Stimulated activated CD4-positive, alpha-beta T cell treated with anti-CD3 and anti-CD28 coated beads, Interleukin-2, amount 100 ng/mL, for 48 hours (primary cell): ENCODE results near the gene CDK14.
"Not testable (repeated sequence)": the region's sequence is repeated elsewhere in the genome, so short reads cannot be mapped to it uniquely, and the experiment has no call there.

Source experiments
- DNase-seq, 2 donors: peaks; one replicate each; pipeline ENCODE4 v3.0.0-alpha.2; 2020

Gene CDK14

DNA sequence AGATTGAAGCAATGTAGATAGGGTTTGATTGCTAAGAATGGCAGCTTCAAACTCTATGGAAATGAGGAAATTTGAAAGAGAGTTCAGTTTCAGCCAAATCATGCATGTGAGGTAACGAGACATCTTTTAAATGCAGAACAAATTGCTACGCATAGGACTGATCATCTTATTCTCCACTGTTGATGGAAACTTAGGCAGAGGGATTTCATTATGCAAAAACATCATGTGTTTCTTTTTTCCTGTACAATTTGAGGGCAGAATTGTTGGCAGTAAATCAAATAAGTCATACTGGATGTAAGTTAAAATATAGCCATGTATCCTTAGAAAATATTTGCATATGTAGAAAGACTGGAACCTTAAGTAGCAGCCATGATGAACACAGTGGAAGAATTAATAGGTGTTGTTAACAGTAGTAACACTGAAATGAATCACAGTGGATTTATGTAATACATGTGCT, 327.4 kb downstream of the CDK14 start:
- DNase-seq: no peak

DNA sequence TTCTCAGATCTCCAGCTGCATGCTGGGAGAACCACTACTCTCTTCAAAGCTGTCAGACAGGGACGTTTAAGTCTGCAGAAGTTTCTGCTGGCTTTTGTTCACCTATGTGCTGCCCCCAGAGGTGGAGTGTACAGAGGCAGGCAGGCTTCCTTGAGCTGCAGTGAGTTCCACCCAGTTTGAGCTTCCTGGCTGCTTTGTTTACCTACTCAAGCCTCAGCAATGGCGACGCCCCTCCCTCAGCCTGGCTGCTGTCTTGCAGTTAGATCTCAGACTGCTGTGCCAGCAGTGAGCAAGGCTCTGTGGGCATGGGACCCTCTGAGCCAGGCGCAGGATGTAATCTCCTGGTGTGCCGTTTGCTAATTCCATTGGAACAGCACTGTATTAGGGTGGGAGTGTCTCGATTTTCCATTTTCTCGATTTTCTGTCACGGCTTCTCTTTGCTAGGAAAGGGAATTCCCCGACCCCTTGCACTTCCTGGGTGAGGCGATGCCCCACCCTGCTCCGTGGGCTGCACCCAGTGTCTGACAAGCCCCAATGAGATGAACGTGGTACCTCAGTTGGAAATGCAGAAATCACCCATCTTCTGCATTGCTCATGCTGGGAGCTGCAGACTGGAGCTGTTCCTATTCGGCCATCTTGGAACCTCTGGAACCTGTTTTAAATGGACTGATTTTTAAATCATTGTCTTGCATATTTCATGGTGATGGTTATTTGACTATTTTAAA, 332.7 kb downstream of the CDK14 start:
- DNase-seq: not testable (repeated sequence)

- no peak for DNase-seq
Measured at GRCh38 chr7:90931986-90932916, 336.1 kb downstream of the CDK14 start.

- DNase-seq: no peak
Measured at GRCh38 chr7:90933041-90933440, 336.9 kb downstream of the CDK14 start.

DNA sequence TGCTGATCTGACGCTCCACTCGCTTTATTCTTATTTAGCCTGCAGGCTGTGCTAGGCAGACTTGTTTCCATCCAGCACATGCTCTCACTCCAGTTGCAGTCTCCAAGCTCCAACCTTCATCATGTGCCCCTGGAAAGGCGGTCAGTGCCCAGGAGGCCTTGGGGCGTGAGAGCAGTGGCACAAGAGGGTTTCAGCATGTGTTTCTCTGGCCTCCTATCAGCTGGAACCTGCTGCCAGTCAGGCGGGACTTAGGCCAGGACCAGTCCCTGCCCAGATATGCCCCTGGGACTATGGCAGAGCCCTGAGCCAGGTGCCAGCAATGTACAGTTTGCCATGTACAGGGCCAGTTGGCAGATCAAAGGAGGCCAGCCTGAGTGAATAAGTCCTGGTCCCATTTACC, 337.9 kb downstream of the CDK14 start:
- DNase-seq: no peak

GRCh38 chr7:90938371-90938770, 342.2 kb downstream of the CDK14 start:
- DNase-seq: no peak

DNA sequence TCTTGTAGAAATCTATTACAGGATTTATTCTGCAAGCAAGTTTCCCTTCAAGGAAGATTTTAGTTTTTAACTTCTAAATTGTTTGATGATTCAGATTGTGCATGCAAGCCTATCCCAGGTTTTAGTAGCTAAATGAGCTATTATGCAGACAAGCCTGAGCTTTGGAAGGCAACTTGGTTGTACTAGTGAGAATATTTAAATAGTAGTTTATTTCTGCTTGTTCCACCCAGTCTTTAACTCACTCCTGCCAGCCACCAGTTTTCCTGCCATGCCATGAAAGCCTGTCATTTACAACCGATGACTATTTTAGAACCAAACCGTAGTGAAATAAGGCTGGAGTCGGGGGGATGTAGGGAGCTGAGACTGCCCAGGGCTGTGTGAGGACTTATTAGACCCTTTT, 343.5 kb downstream of the CDK14 start:
- DNase-seq: no peak

DNA sequence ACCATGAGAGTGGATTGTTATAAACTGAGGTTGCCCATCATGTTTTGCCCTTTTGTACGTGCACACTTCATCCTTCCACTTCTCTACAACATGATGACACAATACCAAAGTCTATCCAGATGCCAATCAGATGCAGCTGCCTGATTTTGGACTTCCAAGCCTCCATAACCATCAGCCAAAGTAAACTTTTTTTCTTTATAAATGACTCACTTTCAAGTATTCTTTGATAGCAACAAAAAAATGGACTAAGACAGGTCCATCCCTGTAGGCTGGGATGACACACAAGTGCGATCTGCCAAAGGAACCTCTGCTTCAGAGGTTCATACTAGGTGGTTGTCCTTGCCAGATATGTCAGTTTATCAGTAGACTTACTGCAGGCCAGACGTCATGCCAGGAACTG, 347.9 kb downstream of the CDK14 start:
- DNase-seq: no peak

DNA sequence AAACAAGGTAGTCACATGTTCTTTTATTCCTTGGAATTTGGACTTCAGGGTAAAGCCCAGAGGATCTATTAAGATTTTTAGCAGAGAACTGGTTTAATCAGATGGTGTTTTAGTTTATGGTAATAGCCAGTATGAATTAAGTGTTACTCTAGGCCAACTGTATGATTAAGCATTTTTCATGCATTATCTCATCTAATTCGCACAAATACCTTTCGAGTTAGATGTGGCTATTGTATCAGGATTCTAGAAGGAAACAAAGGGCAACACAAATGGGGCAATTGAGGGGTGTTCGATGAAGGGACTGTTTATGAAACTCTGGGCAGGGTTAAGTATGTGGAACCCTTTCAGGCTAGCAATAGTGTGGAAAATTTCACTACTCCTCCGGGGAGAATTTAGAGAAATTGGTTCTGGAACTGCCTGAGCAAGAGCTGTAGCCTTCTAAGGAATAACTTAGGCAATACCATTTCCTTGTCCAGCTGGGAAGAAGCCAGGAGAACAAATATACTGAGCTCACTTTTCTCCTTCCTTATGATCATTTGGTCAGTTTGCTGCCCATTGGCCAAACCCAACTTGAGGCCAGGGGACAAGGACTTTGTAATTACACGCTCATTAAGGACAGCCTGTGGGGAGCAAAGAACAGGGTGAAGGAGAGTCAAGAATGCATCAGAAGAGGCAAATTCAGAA, 349.1 kb downstream of the CDK14 start:
- no peak for DNase-seq

- no peak for DNase-seq
Measured at GRCh38 chr7:90946730-90947501, 350.8 kb downstream of the CDK14 start.

GRCh38 chr7:90948085-90948484, 352.0 kb downstream of the CDK14 start:
- no peak for DNase-seq

DNA sequence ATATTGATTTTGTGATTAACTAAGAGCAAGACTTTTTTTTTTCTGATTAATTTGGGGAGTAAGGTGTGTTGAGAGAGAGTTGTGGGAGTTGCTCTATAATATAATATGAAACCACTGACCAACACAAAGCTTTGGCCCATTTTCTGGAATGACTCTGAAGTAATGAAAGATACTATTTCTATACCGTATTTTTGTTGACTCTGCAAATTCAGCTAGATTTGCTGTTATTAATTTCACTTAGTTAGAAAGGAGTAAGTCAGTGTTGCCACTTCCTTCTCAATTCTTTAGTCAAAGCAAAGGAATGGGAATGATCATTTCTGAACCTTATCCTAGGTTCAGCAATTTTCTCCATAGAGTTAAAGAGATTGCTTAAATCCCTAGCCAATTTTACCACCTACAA, 355.1 kb downstream of the CDK14 start:
- no peak for DNase-seq

DNA sequence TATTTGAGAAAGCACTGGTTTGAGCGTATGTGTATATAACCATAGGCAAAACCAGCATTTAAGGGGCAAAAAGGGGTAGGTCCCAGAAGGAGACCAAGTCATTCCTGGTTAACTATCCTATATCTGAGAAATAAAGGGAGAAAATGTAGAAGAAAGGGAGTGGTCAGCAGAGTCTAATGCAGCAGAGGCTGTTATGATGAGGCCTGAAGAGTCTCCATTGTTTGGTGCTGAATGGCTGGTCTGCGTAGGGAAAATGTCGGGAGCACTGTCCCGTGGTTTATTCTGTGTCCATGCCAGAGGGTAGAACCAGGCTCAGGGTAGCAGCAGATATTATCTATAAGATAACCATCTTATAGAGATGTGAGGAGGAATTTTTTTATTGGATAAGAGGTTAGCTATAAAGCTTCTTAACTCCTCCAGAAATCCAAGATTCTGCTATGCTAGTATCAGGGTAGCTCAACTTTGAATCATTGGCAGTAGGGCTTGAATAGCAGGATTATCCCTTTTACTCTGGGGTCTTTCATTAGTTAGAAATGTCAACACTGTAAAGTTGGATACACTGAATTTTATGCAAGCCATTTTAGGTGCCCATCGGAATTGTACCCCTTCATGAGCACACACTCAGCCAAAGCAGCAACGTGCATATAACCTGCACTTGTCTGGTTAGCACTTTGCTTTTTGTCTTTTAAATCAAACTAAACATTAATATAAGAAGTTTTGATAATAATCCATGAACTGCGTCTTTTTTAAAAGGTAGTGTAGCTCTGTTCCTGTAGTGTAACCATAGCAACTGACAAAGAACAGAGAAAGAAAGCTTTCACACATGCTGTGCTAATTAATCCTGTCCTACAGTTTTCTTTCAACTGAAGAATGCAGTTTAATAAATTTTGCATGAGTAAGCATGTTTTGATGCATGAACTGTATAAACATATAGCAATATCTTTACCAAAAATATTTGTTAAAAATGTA, 356.1 kb downstream of the CDK14 start:
- no peak for DNase-seq

DNA sequence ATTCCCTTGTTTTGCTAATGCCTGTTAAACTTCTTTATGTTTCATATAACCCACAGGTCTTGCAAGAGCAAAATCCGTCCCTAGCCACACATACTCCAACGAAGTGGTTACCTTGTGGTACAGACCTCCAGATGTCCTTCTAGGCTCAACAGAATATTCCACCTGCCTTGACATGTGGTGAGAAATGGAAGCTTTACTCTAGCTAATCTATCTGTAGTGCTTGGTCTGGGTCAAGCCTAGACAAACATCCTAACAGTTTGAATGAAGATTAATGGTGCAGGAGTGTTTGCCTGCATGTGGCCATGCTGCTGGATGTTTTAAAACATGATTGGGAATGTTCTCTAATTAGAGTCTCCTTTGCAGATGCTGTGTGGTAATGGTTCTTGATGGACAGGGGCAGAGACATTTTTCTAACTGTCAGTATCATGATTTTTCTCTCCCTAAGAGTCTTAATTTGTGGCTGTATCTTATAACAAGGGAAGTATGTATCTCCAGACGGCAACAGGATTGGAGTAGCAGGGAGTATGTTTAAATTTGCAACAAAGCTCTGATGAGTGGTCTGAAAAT, 359.6 kb downstream of the CDK14 start:
- DNase-seq: no peak

DNA sequence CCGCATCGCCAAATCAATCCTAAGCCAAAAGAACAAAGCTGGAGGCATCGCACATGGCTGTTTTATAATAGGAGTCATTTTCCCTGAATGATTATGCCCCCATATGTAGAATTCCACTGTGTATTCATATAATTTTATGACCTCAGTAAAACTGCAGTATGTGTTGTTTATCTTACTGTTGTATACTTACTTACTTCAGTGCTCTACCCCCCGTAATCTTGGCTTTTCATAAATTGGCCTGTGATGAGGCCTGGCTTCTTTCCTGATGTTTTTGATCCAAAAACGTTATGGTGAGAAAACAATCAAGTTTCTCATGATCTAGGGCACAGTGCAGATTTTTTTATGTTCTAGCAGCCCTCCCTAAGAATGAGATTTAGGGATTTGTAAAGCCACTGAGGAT, 361.8 kb downstream of the CDK14 start:
- DNase-seq: no peak

DNA sequence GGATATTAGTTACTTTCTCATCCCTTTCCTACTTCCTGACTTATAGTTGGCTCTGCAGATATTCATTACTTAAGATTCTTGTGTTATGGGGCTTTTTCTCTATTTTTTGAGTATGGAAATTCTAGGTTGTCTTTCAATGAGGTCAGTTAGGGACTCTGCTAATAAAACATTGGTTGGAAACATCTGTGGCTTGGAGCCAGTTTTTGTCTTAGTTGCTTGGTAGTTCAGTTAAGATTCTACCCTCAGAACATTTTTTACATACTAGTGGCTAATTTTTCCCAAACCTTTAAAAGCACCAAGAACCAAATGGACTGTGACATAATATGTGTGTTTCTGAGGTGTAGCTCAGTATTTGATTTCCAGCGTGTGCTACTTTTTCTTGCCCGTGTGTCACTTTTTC, 362.5 kb downstream of the CDK14 start:
- DNase-seq: no peak

DNA sequence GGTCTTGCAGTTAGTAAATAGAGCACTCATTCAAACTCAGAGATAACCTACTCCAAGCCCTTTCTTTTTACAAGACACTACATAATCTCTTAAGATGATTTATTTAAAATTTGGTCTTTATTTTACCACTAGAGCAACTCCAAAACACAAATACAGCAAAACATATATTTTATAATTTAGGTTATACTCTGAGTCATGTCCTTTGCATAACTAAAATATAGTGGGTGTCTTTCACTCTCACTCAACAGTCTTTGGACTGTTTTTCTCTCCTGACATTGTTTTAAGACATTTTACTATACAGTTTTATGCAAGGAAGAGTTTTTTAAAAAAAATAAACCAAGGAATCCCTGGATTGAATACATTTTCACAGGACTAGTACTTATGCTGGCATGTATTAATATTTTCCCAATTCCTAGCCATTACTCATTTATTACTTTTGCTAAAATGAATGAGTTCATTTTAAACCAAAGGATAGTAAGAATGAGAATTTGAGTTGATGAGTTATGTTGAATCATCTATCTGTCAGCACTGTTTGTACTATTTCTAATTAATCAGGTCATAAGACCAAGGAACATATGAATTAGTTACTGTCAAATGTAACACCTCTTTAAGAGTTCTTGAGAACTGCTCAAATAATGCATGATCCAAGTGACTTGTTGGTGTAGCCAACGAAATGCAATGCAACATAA, 365.1 kb downstream of the CDK14 start:
- DNase-seq: no peak

DNA sequence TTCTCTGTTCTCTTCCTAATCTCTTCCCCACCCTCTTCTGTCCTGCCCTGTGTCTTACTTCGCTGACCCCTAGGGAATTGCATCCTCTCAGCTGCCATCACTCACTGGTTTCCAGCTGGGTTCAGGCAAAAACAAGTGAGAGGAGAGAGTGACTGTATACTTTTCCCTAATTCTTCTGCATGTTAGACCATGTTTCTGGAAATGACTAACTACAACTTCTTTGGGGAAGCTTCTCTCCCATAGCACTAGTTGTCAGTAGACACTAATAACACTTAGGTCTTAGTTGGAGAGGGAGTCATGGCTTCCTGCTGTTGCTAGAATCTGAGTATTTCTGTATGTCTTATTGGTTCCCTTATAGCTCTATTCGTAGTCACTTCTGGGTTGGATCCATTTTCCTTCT, 369.1 kb downstream of the CDK14 start:
- DNase-seq: no peak

DNA sequence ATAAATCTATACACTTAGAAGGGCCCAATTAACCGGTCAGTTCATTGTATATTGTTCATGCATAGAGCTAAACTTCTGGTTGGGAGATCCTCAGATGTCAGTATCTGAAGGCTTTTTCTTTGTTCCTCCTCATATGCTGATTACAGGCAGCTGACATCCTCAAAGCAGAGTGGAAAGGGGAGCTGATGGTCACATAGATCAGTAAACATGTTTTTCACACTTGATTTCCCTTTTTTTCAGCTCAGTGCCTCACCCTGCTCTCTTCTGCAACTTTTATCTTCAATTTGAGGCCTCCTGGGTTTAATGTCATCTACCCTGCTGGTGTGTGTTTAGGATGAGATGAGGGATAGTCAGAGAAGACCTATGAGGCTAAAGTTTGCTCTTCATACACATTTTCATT, 370.2 kb downstream of the CDK14 start:
- DNase-seq: no peak

DNA sequence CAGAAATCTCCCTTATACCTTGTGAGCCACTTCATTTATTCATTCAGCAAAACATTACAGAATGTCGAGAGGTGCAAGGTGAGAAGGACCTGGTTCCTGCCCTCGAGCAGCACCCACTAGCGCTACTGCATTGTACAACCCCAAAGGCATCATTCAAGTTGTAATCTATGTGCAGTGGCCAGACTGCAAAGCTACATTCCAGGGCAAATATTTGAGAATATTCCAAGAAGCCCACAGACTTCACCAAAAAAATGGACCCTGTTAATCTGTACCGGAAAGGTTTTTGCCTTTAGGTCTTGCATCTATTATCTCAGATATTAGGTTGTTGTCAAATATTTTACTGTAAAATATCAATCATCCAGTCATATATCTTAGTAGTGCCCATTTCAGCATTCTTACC, 372.8 kb downstream of the CDK14 start:
- no peak for DNase-seq
